GM18870 (cell line): ENCODE measurements around the gene TCHHL1.
"Not testable (repeated sequence)": the region's sequence is repeated elsewhere in the genome, so short reads cannot be mapped to it uniquely, and the experiment has no call there.

Experiments
- ATAC-seq: cut with Tn5 transposase; IDR thresholded peaks from one replicate; pipeline ENCODE4 v1.9.1; 2021; ENCODE audit warnings: moderate library complexity; ENCODE audit not compliant: unreplicated experiment

TCHHL1 gene

GRCh38 chr1:152096931-152097330 lies 8.1 kb upstream of the TCHHL1 start:
- ATAC-seq = no peak

GRCh38 chr1:152086760-152087159 lies 2.1 kb downstream of the TCHHL1 start:
- no peak for ATAC-seq

GRCh38 chr1:152084853-152085252 lies 4.0 kb downstream of the TCHHL1 start:
- no peak for ATAC-seq

GRCh38 chr1:152081026-152081425 lies 7.8 kb downstream of the TCHHL1 start:
- ATAC-seq = not testable (repeated sequence)

- ATAC-seq = not testable (repeated sequence)
These were observed 8.4 kb downstream of the TCHHL1 start for GRCh38 chr1:152080494-152080893.

GRCh38 chr1:152078831-152079441 lies 9.9 kb downstream of the TCHHL1 start:
- no peak for ATAC-seq

GRCh38 chr1:152072311-152072710 lies 16.6 kb downstream of the TCHHL1 start:
- no peak for ATAC-seq

- no peak for ATAC-seq
These were observed 17.7 kb downstream of the TCHHL1 start for GRCh38 chr1:152071123-152071522.

GRCh38 chr1:152067929-152068328 lies 20.9 kb downstream of the TCHHL1 start:
- no peak for ATAC-seq

GRCh38 chr1:152067150-152067549 lies 21.7 kb downstream of the TCHHL1 start:
- ATAC-seq = no peak

GRCh38 chr1:152061952-152062351 lies 26.9 kb downstream of the TCHHL1 start:
- no peak for ATAC-seq

GRCh38 chr1:152053375-152053774 lies 35.5 kb downstream of the TCHHL1 start:
- ATAC-seq = no peak

GRCh38 chr1:152052606-152053005 lies 36.3 kb downstream of the TCHHL1 start:
- ATAC-seq = no peak

- ATAC-seq = no peak
These were observed 37.8 kb downstream of the TCHHL1 start for GRCh38 chr1:152050886-152051675.

GRCh38 chr1:152049291-152050083 lies 39.4 kb downstream of the TCHHL1 start:
- ATAC-seq = no peak

GRCh38 chr1:152048416-152049009 lies 40.4 kb downstream of the TCHHL1 start:
- ATAC-seq = no peak

- peak; percentile 93 for ATAC-seq
These were observed 41.0 kb downstream of the TCHHL1 start for GRCh38 chr1:152047730-152048415.

GRCh38 chr1:152047413-152047729 lies 41.5 kb downstream of the TCHHL1 start:
- ATAC-seq = no peak

- no peak for ATAC-seq
These were observed 44.5 kb downstream of the TCHHL1 start for GRCh38 chr1:152044386-152044785.

GRCh38 chr1:152043870-152044269 lies 45.0 kb downstream of the TCHHL1 start:
- no peak for ATAC-seq

- no peak for ATAC-seq
These were observed 46.8 kb downstream of the TCHHL1 start for GRCh38 chr1:152042030-152042429.
